ENCODE data around the gene NRP2.

DNA sequence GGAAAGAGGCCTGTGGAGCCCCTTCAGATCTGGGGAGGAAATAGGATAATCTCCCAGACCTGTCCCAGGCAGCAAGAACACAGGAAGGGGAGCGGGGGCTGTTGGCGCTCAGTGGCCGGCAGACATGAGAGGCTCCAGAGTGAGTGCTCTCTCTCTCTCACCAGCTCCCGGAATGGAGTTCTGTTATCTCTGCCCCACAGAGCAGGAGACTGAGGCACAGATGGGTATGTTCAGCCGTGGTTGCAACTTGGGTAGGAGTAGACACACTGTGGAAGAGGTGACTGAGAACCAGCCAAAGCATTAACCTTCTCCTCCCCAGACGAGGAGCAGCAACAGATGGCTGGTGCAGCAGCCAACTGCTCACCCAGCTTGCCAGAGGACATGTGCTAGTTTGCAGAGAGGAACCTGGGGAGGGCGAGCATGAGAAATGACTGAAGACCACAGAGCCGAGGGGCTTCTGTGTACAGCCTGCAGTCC lies 82.0 kb downstream of the NRP2 start:
- TF ChIP-seq, protein P1, sequence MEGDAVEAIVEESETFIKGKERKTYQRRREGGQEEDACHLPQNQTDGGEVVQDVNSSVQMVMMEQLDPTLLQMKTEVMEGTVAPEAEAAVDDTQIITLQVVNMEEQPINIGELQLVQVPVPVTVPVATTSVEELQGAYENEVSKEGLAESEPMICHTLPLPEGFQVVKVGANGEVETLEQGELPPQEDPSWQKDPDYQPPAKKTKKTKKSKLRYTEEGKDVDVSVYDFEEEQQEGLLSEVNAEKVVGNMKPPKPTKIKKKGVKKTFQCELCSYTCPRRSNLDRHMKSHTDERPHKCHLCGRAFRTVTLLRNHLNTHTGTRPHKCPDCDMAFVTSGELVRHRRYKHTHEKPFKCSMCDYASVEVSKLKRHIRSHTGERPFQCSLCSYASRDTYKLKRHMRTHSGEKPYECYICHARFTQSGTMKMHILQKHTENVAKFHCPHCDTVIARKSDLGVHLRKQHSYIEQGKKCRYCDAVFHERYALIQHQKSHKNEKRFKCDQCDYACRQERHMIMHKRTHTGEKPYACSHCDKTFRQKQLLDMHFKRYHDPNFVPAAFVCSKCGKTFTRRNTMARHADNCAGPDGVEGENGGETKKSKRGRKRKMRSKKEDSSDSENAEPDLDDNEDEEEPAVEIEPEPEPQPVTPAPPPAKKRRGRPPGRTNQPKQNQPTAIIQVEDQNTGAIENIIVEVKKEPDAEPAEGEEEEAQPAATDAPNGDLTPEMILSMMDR (IDR thresholded peaks at IDR 0.05 in 8 of 11, conservative IDR thresholded peaks at IDR 0.05 in 3 of 11): no peak
- TF ChIP-seq POLR2AphosphoS5 (IDR thresholded peaks at IDR 0.05) (no peak), POLR2A (IDR thresholded peaks at IDR 0.05) (no peak)
